CD4-positive, CD25-positive, alpha-beta regulatory T cell (primary cell): ENCODE data around the gene ASIC3. TPM values are rescaled to one million over a fixed set of nuclear protein-coding genes. Genes with fewer than 3 reads are reported as not detected.

ENCODE experiments used
- ATAC-seq, 2 donors: fragments of 150-1000 bp; cut with Tn5 transposase; one replicate each; pipeline ENCODE4 v1.10.0; 2021; ENCODE audit warnings: low read depth in 2 of 2, moderate number of reproducible peaks in 2 of 2, moderate library complexity in 1 of 2
- DNase-seq, 3 donors: peaks; one replicate each; pipeline versions ENCODE4 v3.0.0 to v3.0.0-alpha.2; 2012 to 2022; ENCODE audit warnings: mixed read lengths in 1 of 3
- H3K27ac ChIP-seq: one replicate; pipeline ENCODE4 v1.7.0; 2013; ENCODE audit warnings: mild to moderate bottlenecking, low read length; ENCODE audit not compliant: insufficient read depth, poor library complexity, severe bottlenecking
- H3K27me3 ChIP-seq: one replicate; pipeline ENCODE4 v1.7.0; 2013; ENCODE audit warnings: low read length; ENCODE audit not compliant: control insufficient read depth, insufficient read depth
- H3K36me3 ChIP-seq: one replicate; pipeline ENCODE4 v1.7.0; 2013; ENCODE audit warnings: mild to moderate bottlenecking, low read length, moderate library complexity; ENCODE audit not compliant: control insufficient read depth, insufficient read depth
- H3K4me1 ChIP-seq: 2 replicates; pipeline ENCODE4 v1.7.0; 2013; ENCODE audit warnings: mild to moderate bottlenecking, low read length; ENCODE audit not compliant: insufficient read depth, control insufficient read depth, poor library complexity, severe bottlenecking
- H3K4me3 ChIP-seq: one replicate; pipeline ENCODE4 v1.7.0; 2013; ENCODE audit warnings: low read depth, mild to moderate bottlenecking, low read length, moderate library complexity
- H3K9me3 ChIP-seq, 2 experiments: 1 replicate in 1 of 2; 2 replicates in 1 of 2; pipeline ENCODE4 v1.7.0; 2013; ENCODE audit warnings: low read length in 2 of 2, mild to moderate bottlenecking in 1 of 2, moderate library complexity in 1 of 2; ENCODE audit not compliant: control insufficient read depth in 2 of 2
- H3K27ac Mint-ChIP-seq, 3 donors: one replicate each; pipeline ENCODE4 v1.8.0; 2020 to 2022; ENCODE audit warnings: mild to moderate bottlenecking in 3 of 3, mixed read lengths in 3 of 3, moderate library complexity in 2 of 3
- H3K27me3 Mint-ChIP-seq: one replicate; pipeline ENCODE4 v1.8.0; 2022; ENCODE audit warnings: mild to moderate bottlenecking, mixed read lengths
- H3K36me3 Mint-ChIP-seq: one replicate; pipeline ENCODE4 v1.8.0; 2020; ENCODE audit warnings: mixed read lengths
- H3K4me1 Mint-ChIP-seq, 4 donors: one replicate each; pipeline ENCODE4 v1.8.0; 2020 to 2022; ENCODE audit warnings: mixed read lengths in 4 of 4, mild to moderate bottlenecking in 1 of 4
- H3K4me3 Mint-ChIP-seq, 4 donors: one replicate each; pipeline ENCODE4 v1.8.0; 2020 to 2022; ENCODE audit warnings: mild to moderate bottlenecking in 4 of 4, mixed read lengths in 4 of 4, moderate library complexity in 3 of 4
- H3K9me3 Mint-ChIP-seq, 7 donors: one replicate each; pipeline ENCODE4 v1.8.0; 2020 to 2022; ENCODE audit warnings: mixed read lengths in 7 of 7, mild to moderate bottlenecking in 3 of 7, moderate library complexity in 2 of 7
- polyA plus RNA-seq, 4 donors: library from polyadenylated mRNA; unstranded; fragments of 300-500 nt; fragmentation: Illumina TruSeq; gene quantifications; one replicate each; pipeline ENCODE4 v1.2.3, GENCODE V29; 2021
- total RNA-seq: library from RNA; stranded (reverse); gene quantifications from one replicate; pipeline ENCODE4 v1.2.3, GENCODE V29; 2022

Gene ASIC3
- total and polyA plus RNA-seq, 5 donors from 2014 or later, result 5.9 TPM; not detected in 4

DNA sequence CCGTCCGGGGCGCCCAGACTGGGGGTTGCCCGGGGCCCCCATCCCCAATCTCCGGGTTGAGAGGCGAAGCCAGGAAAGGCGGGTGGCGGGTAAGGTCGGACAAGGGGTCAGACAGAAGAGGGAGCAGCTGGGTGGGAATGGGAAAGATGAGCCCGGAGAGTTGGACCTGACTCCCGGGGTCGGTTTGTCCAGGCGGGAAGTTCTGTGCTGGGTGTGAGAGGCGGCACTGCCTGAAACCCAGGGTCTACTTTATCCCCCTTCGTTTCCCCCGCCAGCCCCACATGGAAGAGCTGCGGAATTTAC lies 11.7 kb downstream of the ASIC3 start:
- Histone ChIP-seq H3K27me3 (no peaks in the 10 kb centered on the region), H3K9me3 (no peaks in the 10 kb centered on the region), H3K27ac (peak overlapping the region; percentile 88), H3K4me1 (peaks cover 41% of the 10 kb centered on the region), H3K4me3 (peak overlapping the region; percentile 32), H3K36me3 (peaks cover 5% of the 10 kb centered on the region)
- no peak for DNase-seq
- peaks cover 3% of the 10 kb centered on the region for H3K36me3 Mint-ChIP-seq
- H3K4me1 Mint-ChIP-seq, result peaks cover 0 to 49% (median 12%) of the 10 kb centered on the region in 4 donors
- peak overlapping the region; percentile 87 to 97 (median 91) for H3K4me3 Mint-ChIP-seq
- no peak for ATAC-seq
- peaks cover 0 to 1% (median 0%) of the 10 kb centered on the region in 7 donors for H3K9me3 Mint-ChIP-seq
- H3K27ac Mint-ChIP-seq, result peak overlapping the region in 2 of 3 donors; percentile 73 to 93
- no peaks in the 10 kb centered on the region for H3K27me3 Mint-ChIP-seq

DNA sequence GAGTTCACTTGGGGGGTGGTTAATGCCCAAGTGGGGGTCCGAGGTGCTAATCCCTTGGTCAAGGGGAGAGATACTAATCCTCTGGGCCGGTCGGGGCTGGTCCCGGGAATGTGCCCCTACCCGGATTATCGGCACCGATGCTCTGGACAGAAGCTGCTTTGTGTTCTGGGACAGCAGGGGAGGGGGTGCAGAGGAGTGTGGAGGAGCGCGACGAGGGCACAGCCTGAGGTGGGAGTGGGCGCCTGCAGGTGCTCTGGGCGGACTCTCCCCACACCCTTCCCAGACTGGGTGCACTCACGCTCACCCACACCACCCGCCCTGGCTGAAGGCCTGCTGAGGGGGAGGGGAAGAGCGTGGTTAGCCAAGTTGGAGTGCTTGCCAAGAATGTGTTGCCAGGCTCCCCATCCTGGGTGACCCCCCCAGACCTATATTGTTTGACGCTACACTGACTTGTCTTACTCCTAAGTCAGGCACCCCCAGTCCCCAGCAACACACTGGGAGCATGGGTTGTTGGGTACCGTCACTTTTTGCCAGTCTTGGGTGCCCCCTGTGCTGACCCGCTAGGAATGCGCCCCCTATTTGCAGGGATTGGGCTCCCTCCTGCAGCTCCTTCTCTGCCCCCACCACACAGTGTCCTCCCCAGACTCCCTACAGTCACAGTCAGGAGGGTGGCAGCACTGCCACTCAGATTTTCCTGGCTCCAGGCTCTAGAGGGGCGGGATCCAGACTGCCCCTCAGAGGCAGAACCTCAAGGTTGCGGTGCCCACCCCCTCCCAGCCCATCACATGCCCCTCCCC lies 12.3 kb downstream of the ASIC3 start:
- peak overlapping the region; percentile 20 to 93 (median 73) for H3K27ac Mint-ChIP-seq
- Histone ChIP-seq H3K27me3 (no peaks in the 10 kb centered on the region), H3K4me1 (peaks cover 41% of the 10 kb centered on the region), H3K9me3 (no peaks in the 10 kb centered on the region), H3K27ac (peak overlapping the region; percentile 88), H3K4me3 (peak overlapping the region; percentile 32), H3K36me3 (peaks cover 9% of the 10 kb centered on the region)
- ATAC-seq (no peak), DNase-seq (no peak)
- H3K27me3 Mint-ChIP-seq, result no peaks in the 10 kb centered on the region
- H3K36me3 Mint-ChIP-seq, result peaks cover 7% of the 10 kb centered on the region
- H3K4me3 Mint-ChIP-seq, result peak overlapping the region; percentile 87 to 97 (median 91)
- H3K9me3 Mint-ChIP-seq, result peaks cover 0 to 1% (median 0%) of the 10 kb centered on the region in 7 donors
- H3K4me1 Mint-ChIP-seq, result peaks cover 0 to 49% (median 12%) of the 10 kb centered on the region in 4 donors

DNA sequence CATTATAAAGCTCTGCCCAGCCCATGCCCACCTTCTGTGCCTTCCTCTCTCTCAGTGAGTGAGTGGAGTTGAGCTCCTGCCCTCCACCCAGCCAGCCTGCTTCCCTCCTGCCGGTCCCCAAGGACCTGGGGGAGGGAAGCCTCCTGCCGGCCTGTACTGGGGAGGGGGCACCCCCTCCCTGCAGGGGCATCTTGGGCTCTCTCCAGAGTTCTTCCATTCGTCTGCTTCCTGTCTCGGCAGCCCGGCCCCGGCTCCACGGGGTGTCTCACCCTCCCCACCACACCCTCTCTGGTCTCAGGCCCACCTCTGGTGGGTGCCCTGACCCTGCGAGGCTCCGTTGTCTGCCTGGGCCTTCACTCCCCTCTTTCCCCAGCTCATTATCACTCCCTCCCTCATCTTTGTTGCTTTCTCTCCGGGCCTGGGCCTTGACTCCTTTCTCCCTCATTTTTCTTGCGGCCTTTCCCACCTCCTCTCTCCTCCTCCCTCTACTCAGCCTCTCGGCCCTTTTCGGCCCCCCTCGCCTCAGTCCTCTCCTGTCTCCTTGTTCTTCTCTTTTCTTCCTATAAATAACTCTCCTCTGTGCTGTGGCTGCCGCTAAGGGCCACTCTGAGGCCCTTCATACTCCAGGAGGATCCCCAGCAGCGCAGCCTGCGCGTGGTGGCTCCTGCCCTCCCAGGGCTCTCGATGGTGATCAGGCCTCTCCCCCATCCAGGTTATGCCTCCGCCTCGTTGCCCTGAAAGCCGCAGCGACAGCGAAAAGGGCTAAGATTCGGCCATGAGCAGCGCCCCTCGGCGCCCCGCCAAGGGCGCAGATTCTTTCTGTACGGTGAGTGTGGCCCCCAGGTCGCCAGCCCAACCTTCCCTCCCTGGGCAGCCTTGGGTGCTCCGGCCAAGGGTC lies 13.1 kb downstream of the ASIC3 start:
- H3K4me3 ChIP-seq, result no peak overlapping the region
- H3K36me3 ChIP-seq, result peaks cover 9% of the 10 kb centered on the region
- no peaks in the 10 kb centered on the region for H3K27me3 ChIP-seq
- Mint-ChIP-seq H3K36me3 (peaks cover 7% of the 10 kb centered on the region), H3K4me3 (peak overlapping the region; percentile 87 to 97 (median 89)), H3K27ac (peak overlapping the region; percentile 87 to 93 (median 93)), H3K4me1 (peaks cover 0 to 44% (median 12%) of the 10 kb centered on the region in 4 donors), H3K27me3 (no peaks in the 10 kb centered on the region), H3K9me3 (peaks cover 0 to 1% (median 0%) of the 10 kb centered on the region in 7 donors)
- no peak for ATAC-seq
- H3K9me3 ChIP-seq, result no peaks in the 10 kb centered on the region
- H3K27ac ChIP-seq, result no peak overlapping the region
- no peak for DNase-seq
- H3K4me1 ChIP-seq, result peaks cover 41% of the 10 kb centered on the region

- Mint-ChIP-seq H3K4me3 (peak overlapping the region; percentile 26 to 89 (median 54)), H3K36me3 (peaks cover 7% of the 10 kb centered on the region), H3K9me3 (peaks cover 0 to under 1% (median 0%) of the 10 kb centered on the region in 7 donors), H3K4me1 (peaks cover 0 to 38% (median 12%) of the 10 kb centered on the region in 4 donors), H3K27me3 (no peaks in the 10 kb centered on the region), H3K27ac (peak overlapping the region in 1 of 3 donors; percentile 87)
- Histone ChIP-seq H3K27ac (no peak overlapping the region), H3K27me3 (no peaks in the 10 kb centered on the region), H3K36me3 (peaks cover 13% of the 10 kb centered on the region), H3K4me3 (no peak overlapping the region), H3K9me3 (no peaks in the 10 kb centered on the region), H3K4me1 (peaks cover 37% of the 10 kb centered on the region)
- DNase-seq (no peak), ATAC-seq (no peak)
These were observed 13.7 kb downstream of the ASIC3 start for GRCh38 chr7:151062111-151062398.

DNA sequence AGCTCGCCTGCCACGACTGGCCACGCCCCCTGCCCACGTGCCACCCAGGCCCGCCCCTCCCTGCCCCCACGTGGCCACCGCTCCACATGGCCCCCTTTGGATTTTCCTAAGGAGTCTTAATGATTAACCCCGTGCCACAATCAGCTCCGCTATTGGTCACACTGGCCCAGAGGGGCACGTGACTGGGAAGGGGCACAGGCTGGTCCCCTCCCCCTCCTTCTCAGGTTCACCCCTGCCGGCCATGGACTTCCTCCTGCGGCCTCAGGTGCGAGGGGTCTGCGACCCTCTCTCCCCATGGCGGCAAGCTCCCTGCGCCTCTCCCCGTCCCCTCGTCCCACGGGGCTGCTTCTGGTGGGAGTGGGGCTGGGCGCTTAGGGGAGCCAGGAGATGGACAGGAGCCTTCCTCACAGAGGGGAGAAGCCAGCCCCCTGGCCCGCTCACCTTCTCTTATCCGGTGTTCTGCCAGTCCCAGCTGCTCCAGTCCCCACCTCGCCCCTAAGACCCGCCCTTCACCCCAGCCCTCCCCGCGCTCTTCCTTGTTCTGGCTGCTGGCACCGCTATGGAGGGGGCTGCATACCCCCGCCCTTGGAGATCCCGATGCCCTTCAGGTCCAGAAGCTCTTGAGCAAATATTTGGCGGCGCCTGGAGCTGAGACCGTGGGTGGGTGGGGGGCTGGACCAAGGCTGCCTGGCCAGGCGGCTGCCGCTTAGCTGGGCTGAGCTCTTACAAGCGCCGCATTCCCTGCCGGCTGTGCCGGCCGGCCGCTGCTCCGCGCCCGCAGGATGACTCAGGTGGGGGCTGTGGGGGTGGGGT lies 14.3 kb downstream of the ASIC3 start:
- H3K4me1 Mint-ChIP-seq, result peaks cover 0 to 33% (median 9%) of the 10 kb centered on the region in 4 donors
- no peak overlapping the region for H3K4me3 ChIP-seq
- peaks cover 19% of the 10 kb centered on the region for H3K36me3 ChIP-seq
- H3K4me3 Mint-ChIP-seq, result no peak overlapping the region
- no peak overlapping the region for H3K27ac Mint-ChIP-seq
- H3K4me1 ChIP-seq, result peaks cover 31% of the 10 kb centered on the region
- no peaks in the 10 kb centered on the region for H3K27me3 Mint-ChIP-seq
- no peaks in the 10 kb centered on the region for H3K9me3 ChIP-seq
- no peaks in the 10 kb centered on the region for H3K27me3 ChIP-seq
- peaks cover 7% of the 10 kb centered on the region for H3K36me3 Mint-ChIP-seq
- H3K27ac ChIP-seq, result no peak overlapping the region
- H3K9me3 Mint-ChIP-seq, result no peaks in the 10 kb centered on the region
- DNase-seq (no peak), ATAC-seq (no peak)

GRCh38 chr7:151063212-151063561 lies 14.9 kb downstream of the ASIC3 start:
- DNase-seq (no peak), ATAC-seq (no peak)
- Mint-ChIP-seq H3K4me3 (peak overlapping the region in 1 of 4 donors; percentile 32), H3K36me3 (peaks cover 7% of the 10 kb centered on the region), H3K27me3 (no peaks in the 10 kb centered on the region), H3K4me1 (peaks cover 0 to 29% (median 6%) of the 10 kb centered on the region in 4 donors), H3K9me3 (no peaks in the 10 kb centered on the region), H3K27ac (peak overlapping the region in 1 of 3 donors; percentile 76)
- Histone ChIP-seq H3K4me3 (no peak overlapping the region), H3K36me3 (peaks cover 24% of the 10 kb centered on the region), H3K4me1 (peaks cover 30% of the 10 kb centered on the region), H3K27ac (no peak overlapping the region), H3K27me3 (no peaks in the 10 kb centered on the region), H3K9me3 (no peaks in the 10 kb centered on the region)

- H3K27me3 Mint-ChIP-seq, result no peaks in the 10 kb centered on the region
- H3K36me3 ChIP-seq, result peaks cover 30% of the 10 kb centered on the region
- H3K27ac ChIP-seq, result no peak overlapping the region
- H3K4me1 Mint-ChIP-seq, result peaks cover 0 to 20% (median 3%) of the 10 kb centered on the region in 4 donors
- H3K27me3 ChIP-seq, result no peaks in the 10 kb centered on the region
- ATAC-seq (no peak), DNase-seq (no peak)
- no peak overlapping the region for H3K27ac Mint-ChIP-seq
- H3K9me3 ChIP-seq, result no peaks in the 10 kb centered on the region
- H3K4me1 ChIP-seq, result peaks cover 19% of the 10 kb centered on the region
- peaks cover 11% of the 10 kb centered on the region for H3K36me3 Mint-ChIP-seq
- no peak overlapping the region for H3K4me3 ChIP-seq
- H3K9me3 Mint-ChIP-seq, result no peaks in the 10 kb centered on the region
- no peak overlapping the region for H3K4me3 Mint-ChIP-seq
These were observed 16.1 kb downstream of the ASIC3 start for GRCh38 chr7:151064454-151064853.
